22Rv1 (cell line): ENCODE measurements around the gene DDX42.

ENCODE experiments used
- CTCF ChIP-seq: fragments of 450-650 bp; IDR thresholded peaks from 2 replicates; pipeline ENCODE4 v1.5.1; 2017; ENCODE audit warnings: mild to moderate bottlenecking
- ZFX ChIP-seq: fragments of 450-650 bp; IDR thresholded peaks from 2 replicates; pipeline ENCODE4 v1.6.1; 2017; ENCODE audit warnings: antibody characterized with exemption, borderline replicate concordance

GRCh38 chr17:63768433-63768832 is 5.5 kb upstream of the DDX42 start:
- no peak for TF ChIP-seq CTCF
- TF ChIP-seq ZFX, result no peak
